ENCODE measurements around the gene ARHGEF33. TPM values are rescaled to one million over a fixed set of nuclear protein-coding genes. Genes with fewer than 3 reads are reported as not detected.

Gene ARHGEF33
- total and polyA plus RNA-seq, 2 of the 13 experiments (the other 11 are each of a cell fraction or from before 2014, with no cell fraction given) = 0.04 TPM; not detected in 1

DNA sequence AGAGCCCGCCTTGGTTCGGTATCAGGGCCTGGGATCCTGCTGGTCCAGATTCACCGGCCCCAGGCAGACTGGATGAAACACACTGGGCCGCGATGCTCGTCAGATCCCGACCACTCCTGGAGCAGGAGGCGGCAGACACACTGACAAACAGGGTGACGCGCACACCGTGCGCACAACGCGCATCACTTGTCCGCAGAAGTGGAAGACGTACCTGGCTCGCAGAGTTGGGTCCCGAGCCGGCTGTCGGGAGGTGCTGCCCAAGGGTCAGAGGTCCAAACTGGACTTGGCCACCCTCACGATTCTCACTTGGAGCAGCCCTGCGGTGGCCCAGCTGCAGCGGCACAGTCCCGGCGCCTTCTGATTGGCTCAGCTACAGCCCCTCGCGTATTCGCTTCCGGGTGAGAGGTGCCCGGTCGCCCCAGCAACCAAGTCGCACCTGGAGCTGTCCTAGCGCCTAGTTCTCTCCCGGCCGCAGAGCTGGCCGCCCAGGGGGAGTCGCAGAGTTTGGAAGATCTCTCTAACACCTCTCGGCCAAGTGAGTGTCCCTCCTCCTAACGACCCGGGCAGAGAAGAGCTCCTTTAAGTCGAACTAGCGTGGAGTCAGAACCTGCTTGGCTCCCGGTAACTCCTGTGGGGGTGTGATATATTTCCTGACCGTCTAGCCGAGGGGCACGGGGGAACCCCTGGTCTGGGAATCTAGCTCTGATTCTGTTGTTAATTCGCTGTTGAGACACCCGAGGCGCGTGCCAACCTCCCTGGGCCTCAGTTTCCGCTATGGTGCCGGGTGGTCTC lies 13.9 kb upstream of the ARHGEF33 start, which contains the start of the genes DHX57 and MORN2 (continued):
- TF ChIP-seq CTCF (CRISPR knock-in tag; IDR thresholded peaks at IDR 0.05) (peak; percentile 14; the same call in 1 of the 2 replicates), BRCA1 (CRISPR knock-in tag; IDR thresholded peaks at IDR 0.05) (0 out of 2 replicates have a peak, but pooled peaks have one; percentile 61), FOXK1 (CRISPR knock-in tag; IDR thresholded peaks at IDR 0.05; ENCODE audit: borderline replicate concordance, low read depth) (peak; percentile 75; the same call in 1 of the 2 replicates), KDM5B (CRISPR knock-in tag; IDR thresholded peaks at IDR 0.05; ENCODE audit: borderline replicate concordance) (peak; percentile 99; the same call in 1 of the 2 replicates), GZF1 (CRISPR knock-in tag; IDR thresholded peaks at IDR 0.05) (no peak), SOX13 (IDR thresholded peaks at IDR 0.05) (no peak), SOX13 (CRISPR knock-in tag; conservative IDR thresholded peaks at IDR 0.05 in 1 of 2, IDR thresholded peaks at IDR 0.05 in 1 of 2) (peak in 1 of 2 experiments; percentile 34; a peak in 1 of 4 replicates), SRSF9 (IDR thresholded peaks at IDR 0.05; ENCODE audit: borderline replicate concordance, insufficient read depth, low read depth, low read length, poor library complexity, severe bottlenecking) (no peak), ZNF800 (CRISPR knock-in tag; IDR thresholded peaks at IDR 0.05) (peak; percentile 93), ZNF761 (CRISPR knock-in tag; conservative IDR thresholded peaks at IDR 0.05) (peak; percentile 97), EP300 (IDR thresholded peaks at IDR 0.05; ENCODE audit: low read depth in 2 of 2, low read length in 2 of 2) (peak in 1 of 2 experiments; percentile 53; a peak in 1 of 4 replicates), EP300 (CRISPR knock-in tag; IDR thresholded peaks at IDR 0.05; ENCODE audit: borderline replicate concordance) (no peak; the same call in 1 of the 2 replicates), PHF8 (CRISPR knock-in tag; IDR thresholded peaks at IDR 0.05) (peak; percentile 96), NFKBIZ (CRISPR knock-in tag; IDR thresholded peaks at IDR 0.05) (peak; percentile 48; the same call in 1 of the 2 replicates), JUND (CRISPR knock-in tag; IDR thresholded peaks at IDR 0.05) (peak; percentile 24; the same call in 1 of the 2 replicates), ZSCAN31 (CRISPR knock-in tag; IDR thresholded peaks at IDR 0.05; ENCODE audit: low read depth) (peak; percentile 96), ZNF333 (CRISPR knock-in tag; IDR thresholded peaks at IDR 0.05; ENCODE audit: borderline replicate concordance) (no peak), SMAD3 (CRISPR knock-in tag; IDR thresholded peaks at IDR 0.05) (peak; percentile 68)
- TF ChIP-seq, protein P1, sequence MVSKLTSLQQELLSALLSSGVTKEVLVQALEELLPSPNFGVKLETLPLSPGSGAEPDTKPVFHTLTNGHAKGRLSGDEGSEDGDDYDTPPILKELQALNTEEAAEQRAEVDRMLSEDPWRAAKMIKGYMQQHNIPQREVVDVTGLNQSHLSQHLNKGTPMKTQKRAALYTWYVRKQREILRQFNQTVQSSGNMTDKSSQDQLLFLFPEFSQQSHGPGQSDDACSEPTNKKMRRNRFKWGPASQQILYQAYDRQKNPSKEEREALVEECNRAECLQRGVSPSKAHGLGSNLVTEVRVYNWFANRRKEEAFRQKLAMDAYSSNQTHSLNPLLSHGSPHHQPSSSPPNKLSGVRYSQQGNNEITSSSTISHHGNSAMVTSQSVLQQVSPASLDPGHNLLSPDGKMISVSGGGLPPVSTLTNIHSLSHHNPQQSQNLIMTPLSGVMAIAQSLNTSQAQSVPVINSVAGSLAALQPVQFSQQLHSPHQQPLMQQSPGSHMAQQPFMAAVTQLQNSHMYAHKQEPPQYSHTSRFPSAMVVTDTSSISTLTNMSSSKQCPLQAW (CRISPR knock-in tag; IDR thresholded peaks at IDR 0.05) = peak; percentile 96
- TF ChIP-seq, protein P2, sequence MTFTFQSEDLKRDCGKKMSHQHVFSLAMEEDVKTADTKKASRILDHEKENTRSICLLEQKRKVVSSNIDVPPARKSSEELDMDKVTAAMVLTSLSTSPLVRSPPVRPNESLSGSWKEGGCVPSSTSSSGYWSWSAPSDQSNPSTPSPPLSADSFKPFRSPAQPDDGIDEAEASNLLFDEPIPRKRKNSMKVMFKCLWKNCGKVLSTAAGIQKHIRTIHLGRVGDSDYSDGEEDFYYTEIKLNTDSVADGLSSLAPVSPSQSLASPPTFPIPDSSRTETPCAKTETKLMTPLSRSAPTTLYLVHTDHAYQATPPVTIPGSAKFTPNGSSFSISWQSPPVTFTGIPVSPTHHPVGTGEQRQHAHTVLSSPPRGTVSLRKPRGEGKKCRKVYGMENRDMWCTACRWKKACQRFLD (CRISPR knock-in tag; IDR thresholded peaks at IDR 0.05; ENCODE audit: borderline replicate concordance) = 0 out of 2 replicates have a peak, but pooled peaks have one; percentile 74
